GM23248 (cell line): Measurements from ENCODE around the gene CYB5A.

Source experiments
- EZH2 ChIP-seq: fragments of 200-600 bp; sonication (generic); IDR thresholded peaks from 2 replicates; pipeline ENCODE4 v1.6.1; 2018; ENCODE audit warnings: antibody characterized with exemption, mild to moderate bottlenecking; ENCODE audit not compliant: insufficient read depth, poor library complexity, severe bottlenecking
- EZH2phosphoT487 ChIP-seq: fragments of 200-600 bp; sonication (generic); IDR thresholded peaks from 2 replicates; pipeline ENCODE4 v1.6.1; 2018; ENCODE audit warnings: antibody characterized with exemption, moderate library complexity, mild to moderate bottlenecking, low read depth; ENCODE audit not compliant: insufficient read depth

GRCh38 chr18:74261053-74261713, 30.6 kb downstream of the CYB5A start:
- TF ChIP-seq EZH2, result no peak
- TF ChIP-seq EZH2phosphoT487, result no peak
